Eye (tissue), 1 donor: Measurements from ENCODE around the gene RAPGEF4.
A peak's percentile ranks its signal among the peaks of the same experiment; 100 is the strongest.

Source experiments
- DNase-seq: peaks from one replicate; pipeline ENCODE4 v3.0.0-alpha.2; 2015

Gene RAPGEF4

GRCh38 chr2:173043897-173044519 is 308.4 kb downstream of the RAPGEF4 start:
- no peak for DNase-seq

DNA sequence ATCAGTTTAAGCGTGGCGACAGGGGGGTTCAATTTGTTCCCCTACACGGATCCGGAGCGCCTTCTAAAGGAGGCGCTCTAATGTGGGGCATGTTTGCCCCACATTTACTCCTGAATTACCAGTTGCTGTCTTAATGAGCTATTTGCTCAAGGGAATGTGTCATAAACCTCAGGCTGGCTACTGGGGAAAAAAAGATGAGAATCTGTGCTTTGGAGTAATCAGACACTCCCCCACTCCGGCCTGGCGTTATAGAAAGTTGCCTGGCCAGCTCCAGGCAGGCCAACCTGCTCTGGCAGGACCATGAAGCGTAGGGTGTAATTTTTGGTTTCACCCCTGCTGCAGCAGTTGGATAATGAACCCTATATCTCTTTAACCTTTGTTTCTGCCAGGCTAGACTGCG is 309.0 kb downstream of the RAPGEF4 start:
- no peak for DNase-seq

- DNase-seq: no peak
These were observed 309.5 kb downstream of the RAPGEF4 start for GRCh38 chr2:173045181-173045580.

GRCh38 chr2:173048522-173048896 is 312.9 kb downstream of the RAPGEF4 start:
- DNase-seq: no peak

GRCh38 chr2:173048897-173049661 is 313.4 kb downstream of the RAPGEF4 start:
- DNase-seq: peak; percentile 28

GRCh38 chr2:173049831-173050230 is 314.2 kb downstream of the RAPGEF4 start:
- DNase-seq: no peak

DNA sequence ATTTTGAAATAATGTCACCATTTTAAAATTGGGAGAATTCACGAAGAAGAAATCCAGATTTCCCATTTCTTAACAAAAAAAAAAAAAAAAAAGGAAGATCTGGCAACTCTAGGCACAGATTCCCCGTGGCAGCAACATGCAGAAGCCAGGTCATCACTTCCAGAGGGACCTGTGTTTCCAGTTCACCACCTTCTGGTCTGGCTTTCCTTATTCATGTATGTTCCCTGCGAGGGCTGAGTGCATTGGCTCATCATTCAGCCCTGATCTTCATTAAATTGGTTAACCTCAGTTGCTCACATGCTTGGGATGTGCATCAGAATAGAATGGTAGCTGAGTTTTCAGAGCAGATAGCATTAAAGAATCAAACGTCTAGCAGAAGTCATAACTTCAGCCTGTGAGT is 315.0 kb downstream of the RAPGEF4 start:
- no peak for DNase-seq

DNA sequence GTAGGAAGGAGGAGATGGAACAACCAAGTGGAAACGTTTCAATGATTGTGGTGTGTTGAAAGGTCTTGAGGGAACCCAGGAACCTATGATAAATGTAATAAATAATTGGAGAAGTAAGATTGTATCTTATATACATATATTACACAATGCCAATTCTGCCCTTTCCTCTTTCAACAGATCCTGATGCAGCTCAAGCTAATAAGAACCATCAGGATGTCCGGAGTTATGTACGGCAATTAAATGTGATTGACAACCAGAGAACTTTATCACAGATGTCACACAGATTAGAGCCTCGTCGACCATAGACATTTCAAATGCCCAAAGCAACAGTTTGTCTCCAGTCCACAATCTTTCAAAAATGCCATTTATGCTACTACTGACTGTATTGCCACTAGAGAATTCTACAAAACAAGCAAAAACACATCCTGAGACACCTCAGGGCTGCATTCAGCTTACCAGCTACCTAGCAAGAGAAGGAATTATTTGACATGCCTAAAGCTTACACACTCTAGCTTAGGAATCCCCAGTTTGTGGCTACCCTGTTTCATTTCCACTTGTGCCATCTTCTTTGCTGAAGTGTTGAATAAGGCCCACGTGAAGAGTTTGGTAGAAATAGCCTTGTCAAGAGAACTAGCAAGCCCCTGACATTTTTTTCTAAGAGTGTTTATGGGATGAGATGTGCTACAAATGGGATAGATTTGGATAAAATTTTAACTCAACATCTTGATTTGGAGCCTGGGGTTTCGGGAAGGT is 316.0 kb downstream of the RAPGEF4 start:
- no peak for DNase-seq

DNA sequence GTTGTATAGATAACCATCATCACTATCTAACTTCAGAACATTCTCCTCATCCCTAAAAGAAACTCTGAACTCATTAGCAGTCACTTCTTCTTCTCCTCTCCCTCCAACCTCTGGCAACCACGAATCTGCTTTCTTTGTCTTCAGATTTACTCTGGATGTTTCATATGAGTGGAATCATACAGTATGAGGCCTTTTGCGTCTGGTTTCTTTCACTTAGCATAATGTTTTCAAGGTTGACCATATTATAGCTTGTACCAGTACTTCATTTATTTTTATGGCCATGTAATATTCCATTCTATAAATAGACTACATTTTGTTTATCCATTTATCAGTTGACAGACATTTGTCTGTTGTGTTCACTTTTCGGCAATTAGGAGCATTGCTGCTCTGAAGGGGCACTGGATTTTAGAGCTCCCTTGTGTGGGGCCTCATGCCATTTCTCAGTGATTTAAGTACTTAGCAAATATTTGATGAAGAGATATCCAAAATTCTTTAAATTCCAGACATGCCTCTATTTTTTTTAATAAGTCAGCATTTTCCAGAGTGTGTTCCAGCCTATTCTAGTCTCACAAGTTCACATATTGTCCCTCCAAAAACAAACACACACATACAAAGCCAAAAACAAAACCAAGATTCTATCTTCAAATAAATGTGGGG is 317.5 kb downstream of the RAPGEF4 start:
- DNase-seq: no peak

- no peak for DNase-seq
These were observed 318.8 kb downstream of the RAPGEF4 start for GRCh38 chr2:173054466-173054865.

GRCh38 chr2:173056705-173057364 is 321.2 kb downstream of the RAPGEF4 start:
- no peak for DNase-seq

GRCh38 chr2:173058097-173058496 is 322.5 kb downstream of the RAPGEF4 start:
- no peak for DNase-seq

DNA sequence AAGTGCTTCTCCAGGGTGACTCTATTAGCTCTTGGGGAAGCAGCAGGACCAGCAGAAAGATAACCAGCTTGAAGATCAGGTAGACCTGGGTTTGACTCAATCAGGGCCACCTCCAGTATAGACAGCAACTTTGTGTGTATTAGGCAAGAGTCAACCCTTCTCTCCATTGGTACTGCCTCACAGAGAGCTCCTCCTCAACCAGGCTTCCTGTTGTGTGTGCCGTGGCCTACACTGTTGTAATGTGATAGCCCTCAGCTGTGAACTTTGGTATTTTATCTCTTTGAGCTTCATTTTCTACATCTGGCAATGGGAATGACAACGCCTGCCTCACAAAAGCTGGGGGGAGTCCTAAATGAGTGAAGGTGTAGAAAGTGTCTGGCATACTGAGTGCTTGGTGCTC is 323.0 kb downstream of the RAPGEF4 start:
- DNase-seq: no peak

GRCh38 chr2:173059292-173059691 is 323.6 kb downstream of the RAPGEF4 start:
- no peak for DNase-seq

DNA sequence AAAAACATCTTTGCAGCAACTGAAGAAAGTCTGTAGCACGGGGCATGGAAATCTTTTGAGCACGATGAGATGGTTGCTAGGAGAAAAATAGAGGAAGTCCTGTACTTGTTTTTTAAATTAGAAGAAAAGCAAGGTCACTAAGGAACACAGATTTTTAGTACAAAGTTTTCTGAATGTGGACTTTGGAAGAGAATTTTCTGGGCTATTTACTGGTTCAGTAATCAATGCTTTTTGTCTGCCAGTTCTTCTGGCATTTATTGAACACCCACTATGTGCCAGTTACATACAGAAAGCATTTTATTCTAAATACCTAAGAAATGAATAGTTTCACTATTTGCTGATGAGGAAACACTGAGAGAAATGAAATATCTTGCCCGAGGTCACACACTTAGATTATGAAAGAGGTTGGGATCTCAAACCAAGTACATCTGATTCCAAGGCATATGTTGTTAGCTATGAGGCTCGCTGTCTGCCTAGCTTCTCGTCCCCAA is 324.4 kb downstream of the RAPGEF4 start:
- DNase-seq: no peak

DNA sequence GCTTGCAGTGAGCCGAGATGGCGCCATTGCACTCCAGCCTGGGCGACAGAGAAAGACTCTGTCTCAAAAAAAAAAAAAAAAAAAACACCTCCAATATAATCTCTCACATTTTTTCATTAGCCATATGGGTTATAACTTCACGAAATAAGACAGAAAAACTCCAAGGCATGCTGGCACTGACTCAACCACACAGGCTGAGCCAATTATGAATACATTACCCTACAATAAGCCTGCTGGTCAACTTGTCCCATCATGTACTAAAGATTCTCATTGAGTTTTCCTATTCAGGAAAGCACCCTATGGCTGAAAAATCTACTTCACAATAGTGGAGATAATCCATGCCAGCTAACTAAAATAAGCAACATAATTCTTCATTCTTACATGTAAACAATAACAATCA is 327.2 kb downstream of the RAPGEF4 start:
- no peak for DNase-seq

GRCh38 chr2:173064151-173064805 is 328.6 kb downstream of the RAPGEF4 start:
- no peak for DNase-seq

DNA sequence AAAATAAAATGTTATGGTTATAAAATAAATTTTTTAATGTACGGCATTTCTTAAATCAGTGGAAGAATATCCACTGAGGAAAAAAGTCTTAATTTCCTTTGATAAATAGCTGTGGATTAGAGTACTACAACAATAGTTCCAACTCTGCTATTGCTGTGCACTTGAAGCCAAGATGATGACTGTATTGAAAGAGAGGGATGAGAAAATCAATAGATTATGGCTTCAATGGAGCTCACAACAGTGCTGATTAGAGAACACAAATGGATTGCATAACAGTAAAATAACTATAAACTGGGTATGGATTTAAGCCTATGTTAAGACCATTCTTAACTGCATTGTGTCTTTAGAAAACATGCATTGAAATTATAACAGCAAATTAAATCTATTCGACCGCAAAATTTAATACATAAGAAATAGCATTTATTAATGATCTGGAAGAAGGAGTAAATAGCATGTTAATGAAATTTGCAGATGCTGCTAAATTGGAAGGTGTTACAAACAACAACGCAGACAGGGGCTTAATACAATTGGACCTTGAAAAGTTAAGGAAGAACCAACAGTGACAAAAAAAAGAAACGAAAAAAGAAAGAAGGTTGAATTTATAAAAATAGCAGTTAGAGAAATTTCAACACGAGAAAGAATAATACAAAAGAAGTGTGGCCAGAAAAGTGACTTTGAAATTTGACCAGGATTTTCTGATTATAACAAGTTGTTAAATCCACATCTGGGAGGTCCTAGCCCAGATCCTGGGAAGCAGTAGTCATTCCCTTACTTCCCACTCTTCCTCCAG is 331.4 kb downstream of the RAPGEF4 start:
- DNase-seq: no peak

DNA sequence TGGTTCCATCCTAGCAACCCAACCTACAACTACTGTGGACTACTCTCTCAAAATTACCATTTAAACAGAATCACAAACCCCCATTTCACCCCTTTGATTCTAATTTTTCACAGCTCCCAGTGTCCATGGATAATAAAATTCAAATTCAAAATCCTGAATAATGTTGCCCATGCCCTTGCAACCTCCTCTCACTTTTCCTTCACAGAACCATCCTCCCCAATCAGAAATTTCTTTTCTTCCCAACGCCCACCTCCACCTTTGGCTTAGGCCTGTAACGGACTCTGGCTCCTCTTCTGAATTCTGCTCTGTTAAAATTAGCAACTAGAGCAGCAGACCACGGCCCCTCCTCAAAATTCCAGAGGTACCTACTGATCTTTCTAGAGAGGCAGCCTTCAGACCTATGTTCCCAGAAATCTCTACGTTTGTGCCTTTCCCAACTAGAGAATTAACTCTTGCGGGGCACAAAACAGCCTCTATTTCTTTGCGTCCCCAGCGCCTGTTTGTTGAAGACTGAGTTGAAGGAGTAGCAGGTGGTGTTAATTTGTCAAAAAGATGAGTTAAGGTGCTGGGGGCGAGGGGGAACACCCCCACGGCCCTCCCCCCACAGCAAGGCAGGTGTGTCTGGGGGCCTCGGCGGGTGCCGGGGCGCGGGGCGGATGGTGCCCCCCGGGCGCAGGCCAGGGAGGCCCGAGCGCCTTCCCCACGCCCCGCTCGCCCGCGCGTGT is 339.6 kb downstream of the RAPGEF4 start:
- peak; percentile 74 for DNase-seq

DNA sequence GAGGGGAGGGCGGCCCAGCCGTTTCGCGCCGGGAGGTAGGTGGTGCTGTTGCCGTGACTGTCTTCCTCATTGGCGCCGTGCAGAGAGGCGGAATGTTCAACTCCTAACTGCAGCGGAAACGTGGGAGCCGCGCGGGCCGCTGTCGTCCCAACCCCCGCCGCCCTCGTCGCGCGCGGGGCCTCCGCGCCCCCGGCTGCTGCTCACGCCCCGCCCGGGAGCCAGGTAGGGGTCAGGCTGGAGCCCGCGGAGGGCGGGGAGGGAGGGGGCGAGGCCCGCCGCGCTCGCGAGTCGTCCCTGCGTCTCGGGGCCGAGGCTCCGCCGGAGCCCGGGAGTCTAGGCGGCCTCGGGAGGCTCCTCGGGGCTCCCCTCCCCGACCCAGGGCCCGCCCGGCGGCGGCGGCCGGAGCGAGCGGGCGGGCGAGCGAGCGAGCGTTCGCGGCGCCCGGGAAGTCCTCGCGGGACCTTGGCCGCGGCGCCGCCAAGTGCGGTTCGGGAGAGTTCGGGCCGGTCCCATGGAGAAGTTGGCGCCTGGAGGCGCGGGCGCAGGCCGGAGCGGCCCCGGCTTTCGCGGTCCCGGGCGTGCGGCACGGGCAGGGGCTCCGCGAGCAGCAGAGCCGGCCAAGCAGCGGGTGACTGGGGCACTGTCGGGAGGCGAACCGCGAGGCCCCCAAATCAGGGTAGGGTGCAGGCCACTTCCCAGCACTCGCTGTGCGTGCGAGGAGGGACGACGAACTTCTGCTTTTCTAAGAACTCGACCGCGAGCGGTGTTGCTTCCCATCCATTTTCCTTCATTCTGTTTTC is 340.3 kb downstream of the RAPGEF4 start, which contains the start of gene MAP3K20:
TSS of gene MAP3K20 (plus strand) at position 66 of the 800 bp plus-strand sequence. CDS start 15,186 bp downstream, outside the sequence.
- DNase-seq: peak; percentile 88
